HepG2 (cell line): ENCODE results near the gene IMMT. TPM values are rescaled to one million over a fixed set of nuclear protein-coding genes. Genes with fewer than 3 reads are reported as not detected.
A peak's percentile ranks its signal among the peaks of the same experiment; 100 is the strongest.

Source experiments
- BCL3 ChIP-seq: sonication (generic); formaldehyde crosslinking; IDR thresholded peaks from 2 replicates; pipeline ENCODE4 v1.5.1; 2020; ENCODE audit warnings: mild to moderate bottlenecking, missing genetic modification reagents, moderate library complexity
- CBFB ChIP-seq: sonication (generic); formaldehyde crosslinking; IDR thresholded peaks from 2 replicates; pipeline ENCODE4 v1.4.0; 2020; ENCODE audit warnings: missing genetic modification reagents
- CCDC6 ChIP-seq: sonication (generic); formaldehyde crosslinking; IDR thresholded peaks from 2 replicates; pipeline ENCODE4 v1.8.1; 2022; ENCODE audit warnings: mild to moderate bottlenecking, missing genetic modification reagents, moderate library complexity
- CHD2 ChIP-seq: IDR thresholded peaks from 2 replicates; pipeline ENCODE4 v1.6.1; 2011; ENCODE audit warnings: low read depth, low read length, improper control_type of control experiment
- GABPA ChIP-seq, 2 experiments: IDR thresholded peaks; 2 replicates each; pipeline ENCODE4 v1.6.1; 2011 to 2016; ENCODE audit warnings: low read depth in 2 of 2, low read length in 1 of 2, missing biosample characterization in 1 of 2, missing genetic modification characterization in 1 of 2
- IRF2 ChIP-seq: IDR thresholded peaks from 2 replicates; pipeline ENCODE4 v1.6.1; 2018; ENCODE audit warnings: missing genetic modification reagents, missing compliant biosample characterization
- KDM3A ChIP-seq: IDR thresholded peaks from 2 replicates; pipeline ENCODE4 v1.6.1; 2018; ENCODE audit warnings: low read depth, missing compliant biosample characterization
- KDM6A ChIP-seq: IDR thresholded peaks from 2 replicates; pipeline ENCODE4 v1.6.1; 2016; ENCODE audit warnings: low read depth
- MEF2D ChIP-seq: sonication (generic); formaldehyde crosslinking; IDR thresholded peaks from 2 replicates; pipeline ENCODE4 v1.5.1; 2020; ENCODE audit warnings: mild to moderate bottlenecking, missing genetic modification reagents
- MLLT10 ChIP-seq: sonication (generic); formaldehyde crosslinking; IDR thresholded peaks from 2 replicates; pipeline ENCODE4 v1.4.0; 2020; ENCODE audit warnings: missing genetic modification reagents
- TAF15 ChIP-seq: fragments of 200-400 bp; formaldehyde crosslinking; IDR thresholded peaks from one replicate; pipeline ENCODE4 v1.6.1; 2018; ENCODE audit warnings: mild to moderate bottlenecking, low read depth, low read length; ENCODE audit not compliant: poor library complexity, severe bottlenecking
- TP53 ChIP-seq: sonication (generic); formaldehyde crosslinking; conservative IDR thresholded peaks from 2 replicates; pipeline ENCODE4 v1.4.0; 2020; ENCODE audit warnings: missing genetic modification reagents
- WIZ ChIP-seq: sonication (generic); formaldehyde crosslinking; IDR thresholded peaks from 2 replicates; pipeline ENCODE4 v1.5.1; 2020; ENCODE audit warnings: mild to moderate bottlenecking, missing genetic modification reagents
- ZBTB21 ChIP-seq: sonication (generic); formaldehyde crosslinking; IDR thresholded peaks from 2 replicates; pipeline ENCODE4 v1.4.0; 2020; ENCODE audit warnings: missing genetic modification reagents
- ZKSCAN8 ChIP-seq: IDR thresholded peaks from 2 replicates; pipeline ENCODE4 v1.6.1; 2016; ENCODE audit warnings: borderline replicate concordance, missing genetic modification reagents, missing compliant biosample characterization
- ZMAT5 ChIP-seq: sonication (generic); formaldehyde crosslinking; IDR thresholded peaks from 2 replicates; pipeline ENCODE4 v1.5.0; 2020; ENCODE audit warnings: mild to moderate bottlenecking, low read depth, missing genetic modification reagents, borderline replicate concordance
- ZNF180 ChIP-seq: sonication (generic); formaldehyde crosslinking; IDR thresholded peaks from 2 replicates; pipeline ENCODE4 v1.4.0; 2020; ENCODE audit warnings: low read depth, missing genetic modification reagents, borderline replicate concordance
- ZNF251 ChIP-seq: sonication (generic); formaldehyde crosslinking; IDR thresholded peaks from 2 replicates; pipeline ENCODE4 v1.9.0; 2021; ENCODE audit warnings: mild to moderate bottlenecking, missing genetic modification reagents
- ZNF550 ChIP-seq: sonication (generic); formaldehyde crosslinking; IDR thresholded peaks from 2 replicates; pipeline ENCODE4 v1.4.0; 2020; ENCODE audit warnings: mild to moderate bottlenecking, missing genetic modification reagents, borderline replicate concordance
- ZNF598 ChIP-seq: sonication (generic); formaldehyde crosslinking; IDR thresholded peaks from 2 replicates; pipeline ENCODE4 v1.5.1; 2020; ENCODE audit warnings: mild to moderate bottlenecking, missing genetic modification reagents, borderline replicate concordance
- ZNF644 ChIP-seq: IDR thresholded peaks from 2 replicates; pipeline ENCODE4 v1.6.1; 2016; ENCODE audit warnings: low read depth
- ZNF709 ChIP-seq: sonication (generic); formaldehyde crosslinking; IDR thresholded peaks from 2 replicates; pipeline ENCODE4 v1.5.0; 2020; ENCODE audit warnings: mild to moderate bottlenecking, missing genetic modification reagents
- ZNF766 ChIP-seq: sonication (generic); formaldehyde crosslinking; IDR thresholded peaks from 2 replicates; pipeline ENCODE4 v1.5.0; 2020; ENCODE audit warnings: missing genetic modification reagents, borderline replicate concordance
- ZNF878 ChIP-seq: sonication (generic); formaldehyde crosslinking; IDR thresholded peaks from 2 replicates; pipeline ENCODE4 v1.8.1; 2023; ENCODE audit warnings: mild to moderate bottlenecking, missing genetic modification reagents, moderate library complexity
- polyA plus RNA-seq, 8 experiments: library from polyadenylated mRNA; depleted of rRNA in 3 of 8; stranded (reverse) in 7 of 8; unstranded in 1 of 8; fragments of >200 nt; fragmentation: Illumina TruSeq in 4 of 8; extraction: Trizol in 4 of 8; gene quantifications; 2 replicates each; pipeline versions ENCODE4 v1.2.1 to v1.2.3, GENCODE V29; 2011 to 2016; ENCODE audit warnings: low read depth in 4 of 8, missing spikeins in 1 of 8, mixed read lengths in 1 of 8; ENCODE audit not compliant: insufficient read depth in 1 of 8
- total RNA-seq, 5 experiments: library from RNA; depleted of rRNA; stranded (reverse); fragments of >200 nt; fragmentation: Illumina TruSeq; extraction: Trizol; gene quantifications; 2 replicates each; pipeline ENCODE4 v1.2.3, GENCODE V29; 2016; ENCODE audit warnings: low read depth in 1 of 5
- TF ChIP-seq, protein P1 (sequence below): sonication (generic); formaldehyde crosslinking; conservative IDR thresholded peaks from 2 replicates; pipeline ENCODE4 v1.4.0; 2020; ENCODE audit warnings: missing genetic modification reagents
- TF ChIP-seq, protein P2 (sequence below): sonication (generic); formaldehyde crosslinking; IDR thresholded peaks from 2 replicates; pipeline ENCODE4 v1.4.0; 2020; ENCODE audit warnings: missing genetic modification reagents
- TF ChIP-seq, protein P3 (sequence below): sonication (generic); formaldehyde crosslinking; IDR thresholded peaks from 2 replicates; pipeline ENCODE4 v1.4.0; 2020; ENCODE audit warnings: mild to moderate bottlenecking, low read depth, missing genetic modification reagents

The IMMT gene
- total and polyA plus RNA-seq, 2 of the 13 experiments (the other 11 are each of a cell fraction or from before 2014, with no cell fraction given) = 63.5 to 119 TPM

DNA sequence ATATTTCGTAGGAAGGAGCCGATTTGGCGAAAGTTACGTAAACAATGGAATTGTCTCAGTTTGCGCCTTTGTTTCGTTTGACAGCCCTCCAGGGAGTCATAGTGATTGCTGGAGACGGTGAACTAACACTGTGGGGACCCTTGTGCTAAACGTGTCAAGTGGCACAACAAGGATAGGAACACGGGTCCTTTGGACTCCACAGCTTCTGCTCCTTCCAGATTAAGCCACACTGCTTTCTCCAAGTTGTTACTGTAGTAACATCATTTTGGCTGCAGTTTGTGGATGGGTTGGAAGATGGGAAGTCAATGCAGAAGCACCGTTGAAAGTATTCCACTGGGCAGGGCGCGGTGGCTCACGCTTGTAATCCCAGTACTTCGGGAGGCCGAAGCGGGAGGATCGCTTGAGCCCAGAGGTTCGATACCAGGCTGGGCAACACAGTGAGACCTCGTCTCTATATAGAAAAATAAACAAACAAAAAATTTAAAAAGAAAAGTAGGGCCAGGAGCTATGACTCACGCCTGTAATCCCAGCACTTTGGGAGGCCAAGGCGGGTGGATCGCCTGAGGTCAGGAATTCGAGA is 636 bp upstream of the IMMT start (continued):
- TF ChIP-seq BCL3 (no peak), MLLT10 (CRISPR knock-in tag) (no peak), ZNF644 (no peak), ZNF550 (CRISPR knock-in tag) (no peak), ZNF180 (CRISPR knock-in tag) (no peak), ZBTB21 (CRISPR knock-in tag) (no peak), ZMAT5 (CRISPR knock-in tag) (no peak), ZNF766 (CRISPR knock-in tag) (no peak), KDM3A (no peak), KDM6A (CRISPR knock-in tag) (no peak), CBFB (CRISPR knock-in tag) (no peak), TP53 (CRISPR knock-in tag) (no peak), CHD2 (no peak), MEF2D (CRISPR knock-in tag) (peak; percentile 40; the same call in 1 of the 2 replicates), WIZ (CRISPR knock-in tag) (no peak), IRF2 (CRISPR knock-in tag) (no peak), CCDC6 (no peak), ZNF598 (CRISPR knock-in tag) (no peak; the same call in 1 of the 2 replicates), ZNF878 (CRISPR knock-in tag) (no peak), ZKSCAN8 (CRISPR knock-in tag) (no peak), GABPA (IDR thresholded peaks at IDR 0.05; ENCODE audit: low read depth, low read length) (no peak), GABPA (CRISPR knock-in tag; IDR thresholded peaks at IDR 0.05; ENCODE audit: low read depth) (peak; percentile 1; the same call in 1 of the 2 replicates), TAF15 (no peak), ZNF251 (CRISPR knock-in tag) (no peak), ZNF709 (CRISPR knock-in tag) (0 out of 2 replicates have a peak, but pooled peaks have one; percentile 11)
- TF ChIP-seq, protein P1, sequence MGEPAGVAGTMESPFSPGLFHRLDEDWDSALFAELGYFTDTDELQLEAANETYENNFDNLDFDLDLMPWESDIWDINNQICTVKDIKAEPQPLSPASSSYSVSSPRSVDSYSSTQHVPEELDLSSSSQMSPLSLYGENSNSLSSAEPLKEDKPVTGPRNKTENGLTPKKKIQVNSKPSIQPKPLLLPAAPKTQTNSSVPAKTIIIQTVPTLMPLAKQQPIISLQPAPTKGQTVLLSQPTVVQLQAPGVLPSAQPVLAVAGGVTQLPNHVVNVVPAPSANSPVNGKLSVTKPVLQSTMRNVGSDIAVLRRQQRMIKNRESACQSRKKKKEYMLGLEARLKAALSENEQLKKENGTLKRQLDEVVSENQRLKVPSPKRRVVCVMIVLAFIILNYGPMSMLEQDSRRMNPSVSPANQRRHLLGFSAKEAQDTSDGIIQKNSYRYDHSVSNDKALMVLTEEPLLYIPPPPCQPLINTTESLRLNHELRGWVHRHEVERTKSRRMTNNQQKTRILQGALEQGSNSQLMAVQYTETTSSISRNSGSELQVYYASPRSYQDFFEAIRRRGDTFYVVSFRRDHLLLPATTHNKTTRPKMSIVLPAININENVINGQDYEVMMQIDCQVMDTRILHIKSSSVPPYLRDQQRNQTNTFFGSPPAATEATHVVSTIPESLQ (CRISPR knock-in tag) = no peak
- TF ChIP-seq, protein P2, sequence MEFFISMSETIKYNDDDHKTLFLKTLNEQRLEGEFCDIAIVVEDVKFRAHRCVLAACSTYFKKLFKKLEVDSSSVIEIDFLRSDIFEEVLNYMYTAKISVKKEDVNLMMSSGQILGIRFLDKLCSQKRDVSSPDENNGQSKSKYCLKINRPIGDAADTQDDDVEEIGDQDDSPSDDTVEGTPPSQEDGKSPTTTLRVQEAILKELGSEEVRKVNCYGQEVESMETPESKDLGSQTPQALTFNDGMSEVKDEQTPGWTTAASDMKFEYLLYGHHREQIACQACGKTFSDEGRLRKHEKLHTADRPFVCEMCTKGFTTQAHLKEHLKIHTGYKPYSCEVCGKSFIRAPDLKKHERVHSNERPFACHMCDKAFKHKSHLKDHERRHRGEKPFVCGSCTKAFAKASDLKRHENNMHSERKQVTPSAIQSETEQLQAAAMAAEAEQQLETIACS = no peak
- TF ChIP-seq, protein P3, sequence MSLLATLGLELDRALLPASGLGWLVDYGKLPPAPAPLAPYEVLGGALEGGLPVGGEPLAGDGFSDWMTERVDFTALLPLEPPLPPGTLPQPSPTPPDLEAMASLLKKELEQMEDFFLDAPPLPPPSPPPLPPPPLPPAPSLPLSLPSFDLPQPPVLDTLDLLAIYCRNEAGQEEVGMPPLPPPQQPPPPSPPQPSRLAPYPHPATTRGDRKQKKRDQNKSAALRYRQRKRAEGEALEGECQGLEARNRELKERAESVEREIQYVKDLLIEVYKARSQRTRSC (CRISPR knock-in tag) = no peak
